ENCODE results near the gene SCRN2.

SCRN2 gene

DNA sequence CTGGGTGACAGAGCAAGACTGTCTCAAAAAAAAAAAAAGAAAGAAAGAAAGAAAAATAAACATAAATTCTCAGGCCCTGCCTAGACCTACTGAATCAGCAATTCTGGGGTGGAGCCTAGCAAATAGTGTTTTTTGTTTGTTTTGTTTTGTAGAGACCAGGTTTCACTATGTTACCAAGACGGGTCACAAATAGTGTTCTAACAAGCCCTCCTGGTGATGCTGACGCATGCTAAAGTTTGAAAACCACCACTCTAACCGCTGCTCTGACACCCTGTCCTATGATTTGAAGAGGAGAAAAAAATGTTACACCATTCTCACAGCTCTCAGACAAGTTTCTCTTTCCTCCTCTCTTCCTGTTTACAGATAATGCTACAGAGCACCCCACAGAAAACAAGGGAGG, 11.2 kb downstream of the SCRN2 start:
- no peak for TF ChIP-seq POLR2A (IDR thresholded peaks at IDR 0.05; ENCODE audit: low read depth, low read length)
- no peak for TF ChIP-seq POLR2AphosphoS5 (IDR thresholded peaks at IDR 0.05; ENCODE audit: low read depth, low read length)
- TF ChIP-seq TAF1 (IDR thresholded peaks at IDR 0.05; ENCODE audit: borderline replicate concordance, low read depth, low read length), result no peak
- FAIRE-seq, result no peak

DNA sequence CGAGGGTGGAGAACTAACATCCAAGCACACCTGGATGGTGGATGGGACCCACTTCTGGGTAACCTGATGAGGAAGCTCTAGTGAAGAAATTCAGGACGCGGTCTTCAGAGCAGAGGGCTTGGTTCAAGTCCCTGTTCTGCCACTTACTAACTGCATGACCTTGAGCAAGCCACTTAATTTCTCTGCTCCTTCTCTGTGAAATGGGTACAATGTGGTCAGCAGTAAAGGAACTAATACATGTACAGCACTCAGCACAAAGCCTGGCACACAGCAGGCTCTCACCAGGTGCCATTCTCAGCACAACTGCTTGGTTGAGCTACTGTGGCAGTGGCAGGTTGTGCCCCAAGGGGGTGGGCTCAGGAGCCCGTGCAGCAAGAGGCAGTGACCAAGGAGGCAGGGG, 17.6 kb downstream of the SCRN2 start:
- no peak for TF ChIP-seq POLR2AphosphoS5 (IDR thresholded peaks at IDR 0.05; ENCODE audit: low read depth, low read length)
- TF ChIP-seq TAF1 (IDR thresholded peaks at IDR 0.05; ENCODE audit: borderline replicate concordance, low read depth, low read length), result no peak
- no peak for TF ChIP-seq POLR2A (IDR thresholded peaks at IDR 0.05; ENCODE audit: low read depth, low read length)
- DNase-seq (ENCODE audit: insufficient read length), result no peak
- no peak for FAIRE-seq

More for the DNA sequence above, 11.2 kb downstream of the SCRN2 start:
- no peak for DNase-seq (ENCODE audit: insufficient read length)

DNA sequence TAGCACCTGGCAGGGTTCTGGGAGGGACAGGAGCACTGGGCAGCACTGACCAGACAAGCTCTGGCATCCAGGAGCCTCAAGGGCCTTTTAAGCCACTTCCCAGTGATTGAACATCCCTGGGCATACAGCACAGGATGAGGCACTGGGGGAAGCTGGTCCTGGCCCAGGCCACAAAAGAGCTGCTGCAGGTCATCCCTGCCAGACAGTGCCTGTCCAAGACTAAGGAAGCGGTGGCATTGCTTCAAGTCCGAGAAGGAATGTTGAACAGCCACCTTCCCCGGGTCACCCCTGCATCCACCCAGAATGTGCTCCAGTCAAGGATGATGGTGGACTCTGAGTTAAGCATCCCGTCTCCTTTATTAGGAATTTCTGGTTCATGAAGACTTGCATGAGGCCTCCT, 18.3 kb downstream of the SCRN2 start:
- FAIRE-seq (no peak), DNase-seq (ENCODE audit: insufficient read length) (no peak)
- TF ChIP-seq TAF1 (IDR thresholded peaks at IDR 0.05; ENCODE audit: borderline replicate concordance, low read depth, low read length), result no peak
- TF ChIP-seq POLR2AphosphoS5 (IDR thresholded peaks at IDR 0.05; ENCODE audit: low read depth, low read length), result no peak
- TF ChIP-seq POLR2A (IDR thresholded peaks at IDR 0.05; ENCODE audit: low read depth, low read length), result no peak

DNA sequence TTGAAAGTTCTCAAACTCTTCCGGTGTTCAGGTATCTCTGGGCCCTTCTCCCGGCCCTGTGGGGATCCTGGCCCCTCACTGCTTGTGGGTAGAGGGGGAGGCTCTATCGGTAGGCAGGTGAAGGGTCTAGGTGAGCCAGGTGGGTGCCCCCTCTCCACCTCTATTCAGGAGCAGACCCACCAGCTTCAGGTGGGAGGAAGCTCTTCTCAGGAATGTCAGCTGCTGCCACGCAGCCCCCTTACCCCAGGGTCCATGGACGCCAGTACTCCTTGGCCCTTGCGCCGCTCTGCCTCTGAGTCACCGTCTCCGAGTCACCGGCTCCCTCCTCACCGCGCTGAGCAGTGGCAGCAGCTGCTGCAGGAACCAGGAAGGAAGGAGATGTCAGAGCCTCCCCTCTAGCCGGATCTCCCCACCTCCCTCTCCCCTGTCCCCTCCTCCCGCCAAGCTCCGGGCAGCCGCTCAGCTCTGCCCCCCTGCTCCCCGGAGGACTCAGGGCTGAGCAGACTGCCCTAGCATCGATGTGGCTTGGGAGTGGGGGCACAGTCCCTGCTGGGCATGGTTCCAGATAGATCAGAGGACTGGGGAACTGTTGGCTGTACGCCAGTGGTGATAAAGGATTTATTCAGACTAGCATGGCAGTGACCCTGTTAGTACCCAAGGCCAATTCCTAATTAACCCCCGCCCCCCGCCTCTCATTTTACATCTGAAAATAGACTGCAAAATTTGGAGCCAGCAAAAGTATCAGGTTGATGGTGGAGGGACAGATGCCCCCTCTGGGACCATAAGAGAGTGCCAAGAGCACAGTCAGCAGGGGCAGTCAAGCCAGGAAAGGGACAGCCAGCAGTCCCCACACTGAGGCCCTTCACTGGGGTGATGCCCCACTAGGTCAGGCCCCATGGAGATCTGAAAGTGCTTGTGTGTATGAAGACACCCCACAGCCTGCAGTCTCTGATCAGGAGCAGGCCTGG, 19.4 kb downstream of the SCRN2 start, which contains the start of gene OSBPL7:
Gene OSBPL7 (minus strand): TSS at position 371 of the 968 bp plus-strand sequence. CDS start 1,516 bp downstream, outside the sequence.
- peak; percentile 88 for DNase-seq (ENCODE audit: insufficient read length)
- peak; percentile 94 for FAIRE-seq
- TF ChIP-seq POLR2A (IDR thresholded peaks at IDR 0.05; ENCODE audit: low read depth, low read length), result peak; percentile 81
- TF ChIP-seq TAF1 (IDR thresholded peaks at IDR 0.05; ENCODE audit: borderline replicate concordance, low read depth, low read length), result peak; percentile 43; the same call in 1 of the 2 replicates
- peak; percentile 72 for TF ChIP-seq POLR2AphosphoS5 (IDR thresholded peaks at IDR 0.05; ENCODE audit: low read depth, low read length)

DNA sequence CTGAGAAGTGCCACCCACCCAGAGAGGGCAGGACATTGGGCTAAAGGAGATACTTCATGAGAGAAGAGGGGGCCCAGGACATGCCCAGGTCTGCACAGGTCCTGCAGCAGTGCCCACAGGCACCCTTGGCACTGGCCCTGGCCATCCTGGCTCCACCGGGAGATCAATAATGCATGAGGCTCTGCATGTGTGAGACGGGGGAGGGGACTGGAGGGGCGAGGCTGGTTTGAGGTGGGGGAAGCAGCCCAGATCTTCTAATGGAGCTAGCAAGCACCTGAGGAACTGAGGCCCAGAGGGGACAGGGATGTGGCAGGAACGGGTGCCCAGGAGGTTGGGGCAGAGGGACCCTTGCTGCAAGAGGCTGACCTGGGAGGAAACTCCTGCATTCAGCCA, 20.0 kb downstream of the SCRN2 start:
- TF ChIP-seq POLR2A (IDR thresholded peaks at IDR 0.05; ENCODE audit: low read depth, low read length), result no peak
- no peak for TF ChIP-seq TAF1 (IDR thresholded peaks at IDR 0.05; ENCODE audit: borderline replicate concordance, low read depth, low read length)
- no peak for TF ChIP-seq POLR2AphosphoS5 (IDR thresholded peaks at IDR 0.05; ENCODE audit: low read depth, low read length)
- FAIRE-seq (peak; percentile 53), DNase-seq (ENCODE audit: insufficient read length) (no peak)

DNA sequence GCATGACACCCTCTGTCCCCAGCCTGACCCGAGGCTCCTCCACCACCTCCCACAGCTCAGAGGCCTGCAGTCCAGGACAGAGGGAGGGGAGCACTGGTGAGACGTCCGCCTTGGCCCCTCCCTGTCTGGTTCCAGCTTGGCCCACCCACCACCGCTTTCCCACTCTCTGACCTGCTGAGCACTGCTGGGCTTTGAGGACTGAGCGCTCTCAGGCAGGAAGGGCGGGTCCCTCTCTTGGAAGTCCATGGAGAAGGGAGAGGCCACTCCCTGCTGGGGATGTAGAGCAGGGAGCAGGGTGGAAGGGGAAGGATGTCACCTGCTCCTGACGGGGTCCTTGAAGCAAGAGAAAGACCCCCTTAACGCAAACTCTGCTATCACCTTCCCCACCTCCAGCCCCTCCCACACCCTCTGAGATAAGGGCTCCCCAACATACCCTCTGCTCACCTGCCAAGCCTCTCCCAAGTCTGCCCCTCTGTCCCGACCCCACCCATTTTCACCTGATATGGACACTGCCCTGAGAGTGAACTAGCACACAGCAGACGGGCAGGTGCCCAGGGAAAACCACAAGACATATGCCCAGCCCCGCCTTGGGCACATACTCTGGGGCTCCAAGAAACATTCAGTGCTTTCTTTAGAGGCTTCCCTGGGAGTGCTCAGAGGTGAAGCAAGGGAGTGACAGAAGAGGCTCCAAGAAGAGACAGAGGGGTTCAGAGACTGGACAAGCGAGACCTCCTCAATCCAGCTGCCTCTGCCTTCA, 20.9 kb downstream of the SCRN2 start:
- no peak for TF ChIP-seq POLR2A (IDR thresholded peaks at IDR 0.05; ENCODE audit: low read depth, low read length)
- no peak for TF ChIP-seq TAF1 (IDR thresholded peaks at IDR 0.05; ENCODE audit: borderline replicate concordance, low read depth, low read length)
- no peak for TF ChIP-seq POLR2AphosphoS5 (IDR thresholded peaks at IDR 0.05; ENCODE audit: low read depth, low read length)
- DNase-seq (ENCODE audit: insufficient read length) (no peak), FAIRE-seq (no peak)

DNA sequence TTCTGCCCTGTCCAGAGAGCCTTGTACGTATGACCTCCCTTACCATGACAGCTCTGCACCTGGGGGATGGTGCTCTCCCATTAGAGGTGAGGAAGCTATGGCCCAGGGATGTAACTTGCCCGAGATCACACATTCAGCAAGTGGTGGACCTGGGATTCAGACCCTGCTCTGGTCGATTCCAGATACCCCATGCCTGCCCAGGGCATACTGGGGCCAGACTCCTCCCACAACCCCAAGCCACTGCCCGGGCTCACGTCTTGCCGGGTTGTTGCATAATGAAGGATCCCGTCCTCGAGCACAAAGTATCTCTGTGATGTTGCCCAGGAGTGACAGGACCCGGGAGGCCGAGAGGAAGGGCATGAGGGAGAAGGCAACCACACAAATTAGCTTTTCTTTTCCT, 21.6 kb downstream of the SCRN2 start:
- DNase-seq (ENCODE audit: insufficient read length) (no peak), FAIRE-seq (no peak)
- no peak for TF ChIP-seq POLR2AphosphoS5 (IDR thresholded peaks at IDR 0.05; ENCODE audit: low read depth, low read length)

DNA sequence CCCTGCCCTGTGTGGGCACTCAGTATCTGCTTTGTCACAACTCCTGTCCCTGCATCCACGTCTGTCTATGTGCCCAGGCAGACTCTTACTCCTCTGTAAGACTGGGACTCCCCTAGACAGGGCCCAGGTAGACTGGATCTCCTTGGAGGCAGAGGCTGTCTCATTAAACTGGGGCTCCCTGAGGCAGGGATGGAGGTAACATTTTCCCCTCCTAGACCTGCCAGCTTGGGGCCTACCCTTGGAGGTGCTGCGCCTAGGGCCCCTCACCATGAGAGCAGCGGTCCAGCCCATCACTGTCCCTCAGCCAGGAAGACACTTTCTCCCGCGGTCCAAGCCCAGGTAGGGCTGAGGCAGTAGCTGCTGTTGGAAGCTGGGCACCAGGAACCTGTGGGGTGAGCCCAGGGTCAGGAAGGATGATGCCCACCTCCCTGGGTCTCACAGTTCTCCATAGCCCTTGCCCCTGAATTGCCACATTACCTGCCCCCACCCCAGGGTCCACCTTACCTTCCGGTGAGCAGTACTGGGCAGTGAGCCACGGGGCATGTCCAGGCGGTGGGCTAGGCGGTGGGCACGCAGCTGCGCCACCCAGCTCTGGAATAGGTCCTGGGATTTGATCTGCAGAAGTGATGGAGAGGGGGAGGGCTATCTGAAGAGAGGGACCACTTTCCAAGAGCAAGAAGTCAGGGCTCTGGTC, 22.9 kb downstream of the SCRN2 start:
- FAIRE-seq (no peak), DNase-seq (ENCODE audit: insufficient read length) (no peak)
- TF ChIP-seq POLR2A (IDR thresholded peaks at IDR 0.05; ENCODE audit: low read depth, low read length) (no peak), TAF1 (IDR thresholded peaks at IDR 0.05; ENCODE audit: borderline replicate concordance, low read depth, low read length) (no peak), POLR2AphosphoS5 (IDR thresholded peaks at IDR 0.05; ENCODE audit: low read depth, low read length) (no peak)

DNA sequence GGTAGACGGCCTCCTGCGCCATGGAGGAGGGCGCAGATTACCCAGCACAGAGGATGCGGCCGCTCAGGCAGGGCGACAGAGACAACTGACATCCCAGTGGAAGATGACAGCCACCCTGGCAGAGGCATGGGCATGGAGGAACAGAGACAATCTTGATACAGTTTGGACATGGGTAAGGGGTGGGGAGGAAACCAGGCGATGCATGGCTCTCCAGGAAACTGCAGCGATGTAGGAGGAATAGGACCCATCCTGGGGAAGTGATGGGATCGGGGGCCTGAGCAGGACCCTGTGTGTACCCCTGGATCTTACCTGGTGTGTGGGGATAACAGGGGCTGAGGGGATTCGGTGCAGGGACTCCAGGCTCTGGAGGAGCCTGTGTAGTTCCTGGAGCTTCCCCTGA, 24.1 kb downstream of the SCRN2 start:
- DNase-seq (ENCODE audit: insufficient read length) (no peak), FAIRE-seq (no peak)
- no peak for TF ChIP-seq POLR2AphosphoS5 (IDR thresholded peaks at IDR 0.05; ENCODE audit: low read depth, low read length)

DNA sequence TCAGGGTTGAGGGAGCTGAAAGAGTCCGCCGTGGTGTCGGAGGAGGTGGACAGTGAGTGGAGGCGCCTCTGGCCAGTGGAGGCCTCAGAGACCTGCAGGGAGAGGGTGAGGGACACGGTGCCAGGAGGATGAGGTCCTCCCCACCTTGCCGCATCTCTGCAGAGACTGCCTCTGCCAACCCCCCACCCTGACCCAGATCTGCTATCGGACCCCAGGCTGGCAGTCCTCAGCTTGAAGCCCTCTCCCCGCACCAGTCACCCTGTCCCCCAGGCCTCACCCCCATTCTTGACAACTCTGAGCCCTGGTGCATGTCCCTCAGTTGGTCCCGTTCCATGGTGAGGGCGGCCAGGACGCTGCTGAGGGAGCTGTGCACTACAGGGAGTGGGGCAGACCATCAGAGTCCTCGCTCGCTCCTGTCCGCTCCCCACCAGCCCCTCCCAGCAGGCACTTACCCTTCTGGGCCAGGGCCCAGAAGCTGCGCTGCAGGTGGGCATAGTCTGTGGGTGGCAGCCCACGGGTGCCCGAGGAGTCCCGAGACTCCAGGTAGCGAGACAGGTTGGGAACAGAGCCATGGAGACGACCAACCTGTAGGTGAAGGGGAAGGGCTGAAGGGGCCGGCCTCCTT, 24.9 kb downstream of the SCRN2 start:
- FAIRE-seq (no peak), DNase-seq (ENCODE audit: insufficient read length) (no peak)
- TF ChIP-seq POLR2A (IDR thresholded peaks at IDR 0.05; ENCODE audit: low read depth, low read length), result no peak
